Mesenchymal stem cell (in vitro differentiated cells and primary cell): ENCODE measurements around the gene ATP6V0A1.
"Not testable (repeated sequence)": the region's sequence is repeated elsewhere in the genome, so short reads cannot be mapped to it uniquely, and the experiment has no call there.

Experiments
- DNase-seq: peaks from one replicate; pipeline ENCODE4 v3.0.0-alpha.2; 2013
- H2AFZ ChIP-seq: one replicate; pipeline ENCODE4 v1.6.1; 2013; ENCODE audit warnings: low read depth, mild to moderate bottlenecking, control low read depth, inconsistent platforms, low read length, moderate library complexity
- H2AK5ac ChIP-seq: 2 replicates; pipeline ENCODE4 v1.6.1; 2013; ENCODE audit warnings: low read length, moderate library complexity, mild to moderate bottlenecking, inconsistent platforms; ENCODE audit not compliant: severe bottlenecking
- H2BK120ac ChIP-seq: one replicate; pipeline ENCODE4 v1.6.1; 2013; ENCODE audit warnings: low read depth, mild to moderate bottlenecking, inconsistent platforms, low read length, moderate library complexity
- H2BK12ac ChIP-seq, 2 experiments: one replicate each; pipeline ENCODE4 v1.6.1; 2013; ENCODE audit warnings: inconsistent platforms in 2 of 2, low read length in 2 of 2, mild to moderate bottlenecking in 2 of 2, moderate library complexity in 2 of 2, control low read depth in 1 of 2
- H2BK15ac ChIP-seq: one replicate; pipeline ENCODE4 v1.6.1; 2013; ENCODE audit warnings: mild to moderate bottlenecking, low read depth, inconsistent platforms; ENCODE audit not compliant: poor library complexity, severe bottlenecking
- H2BK5ac ChIP-seq: 2 replicates; pipeline ENCODE4 v1.6.1; 2013; ENCODE audit warnings: low read depth, mild to moderate bottlenecking, low read length, control low read depth, inconsistent platforms; ENCODE audit not compliant: poor library complexity, severe bottlenecking
- H3K14ac ChIP-seq, 2 experiments: one replicate each; pipeline ENCODE4 v1.6.1; 2013; ENCODE audit warnings: inconsistent platforms in 2 of 2, low read length in 2 of 2, control low read depth in 1 of 2, mild to moderate bottlenecking in 1 of 2, moderate library complexity in 1 of 2
- H3K18ac ChIP-seq, 2 experiments: one replicate each; pipeline ENCODE4 v1.6.1; 2013; ENCODE audit warnings: inconsistent platforms in 2 of 2, low read length in 2 of 2, control low read depth in 1 of 2, low read depth in 1 of 2, mild to moderate bottlenecking in 1 of 2
- H3K23ac ChIP-seq, 2 experiments: one replicate each; pipeline ENCODE4 v1.6.1; 2013; ENCODE audit warnings: inconsistent platforms in 2 of 2, low read length in 2 of 2, mild to moderate bottlenecking in 2 of 2, moderate library complexity in 2 of 2, control low read depth in 1 of 2
- H3K27ac ChIP-seq: 2 replicates; pipeline ENCODE4 v1.5.1; 2013; ENCODE audit warnings: mild to moderate bottlenecking, moderate library complexity, low read length, control low read depth, inconsistent platforms; ENCODE audit not compliant: poor library complexity, severe bottlenecking
- H3K27me3 ChIP-seq, 2 experiments: 2 replicates each; pipeline versions ENCODE4 v1.6.1 to v1.7.0; 2013; ENCODE audit warnings: low read length in 2 of 2, mild to moderate bottlenecking in 2 of 2, moderate library complexity in 2 of 2, control low read depth in 1 of 2, inconsistent platforms in 1 of 2; ENCODE audit not compliant: control insufficient read depth in 1 of 2, insufficient read depth in 1 of 2
- H3K36me3 ChIP-seq, 2 experiments: 2 replicates each; pipeline versions ENCODE4 v1.6.1 to v1.7.0; 2013; ENCODE audit warnings: low read length in 2 of 2, control low read depth in 1 of 2, inconsistent platforms in 1 of 2, low read depth in 1 of 2, mild to moderate bottlenecking in 1 of 2; ENCODE audit not compliant: insufficient read depth in 2 of 2, control insufficient read depth in 1 of 2
- H3K4ac ChIP-seq, 2 experiments: one replicate each; pipeline ENCODE4 v1.6.1; 2013; ENCODE audit warnings: inconsistent platforms in 2 of 2, low read length in 2 of 2, mild to moderate bottlenecking in 2 of 2, moderate library complexity in 2 of 2, control low read depth in 1 of 2, low read depth in 1 of 2
- H3K4me1 ChIP-seq: 2 replicates; pipeline ENCODE4 v1.6.1; 2013; ENCODE audit warnings: low read depth, low read length, control low read depth; ENCODE audit not compliant: control insufficient read depth, insufficient read depth
- H3K4me2 ChIP-seq: 2 replicates; pipeline ENCODE4 v1.6.1; 2013; ENCODE audit warnings: low read length, mild to moderate bottlenecking, inconsistent platforms; ENCODE audit not compliant: poor library complexity, severe bottlenecking
- H3K4me3 ChIP-seq, 2 experiments: 2 replicates each; pipeline versions ENCODE4 v1.5.1 to v1.7.0; 2013; ENCODE audit warnings: low read length in 2 of 2, mild to moderate bottlenecking in 2 of 2, control low read depth in 1 of 2, low read depth in 1 of 2; ENCODE audit not compliant: insufficient read depth in 1 of 2
- H3K79me1 ChIP-seq: replicated peaks from 2 replicates; pipeline ENCODE4 v1.6.1; 2013; ENCODE audit warnings: mild to moderate bottlenecking, control low read depth, low read length, inconsistent platforms; ENCODE audit not compliant: poor library complexity, severe bottlenecking
- H3K9ac ChIP-seq: 2 replicates; pipeline ENCODE4 v1.7.0; 2013; ENCODE audit warnings: mild to moderate bottlenecking, low read length, moderate library complexity
- H3K9me3 ChIP-seq: 2 replicates; pipeline ENCODE4 v1.7.0; 2013; ENCODE audit warnings: mild to moderate bottlenecking, low read length; ENCODE audit not compliant: control insufficient read depth
- H4K8ac ChIP-seq: one replicate; pipeline ENCODE4 v1.6.1; 2013; ENCODE audit warnings: inconsistent platforms, mild to moderate bottlenecking, low read length, moderate library complexity
- H4K91ac ChIP-seq: one replicate; pipeline ENCODE4 v1.6.1; 2013; ENCODE audit warnings: mild to moderate bottlenecking, low read length, inconsistent platforms
- WGBS: methylation state at CpG from one replicate; pipeline ENCODE4 v1.1.7; 2013; ENCODE audit warnings: mixed read lengths; 5-methylcytosine and 5-hydroxymethylcytosine counted together

ATP6V0A1 gene

DNA sequence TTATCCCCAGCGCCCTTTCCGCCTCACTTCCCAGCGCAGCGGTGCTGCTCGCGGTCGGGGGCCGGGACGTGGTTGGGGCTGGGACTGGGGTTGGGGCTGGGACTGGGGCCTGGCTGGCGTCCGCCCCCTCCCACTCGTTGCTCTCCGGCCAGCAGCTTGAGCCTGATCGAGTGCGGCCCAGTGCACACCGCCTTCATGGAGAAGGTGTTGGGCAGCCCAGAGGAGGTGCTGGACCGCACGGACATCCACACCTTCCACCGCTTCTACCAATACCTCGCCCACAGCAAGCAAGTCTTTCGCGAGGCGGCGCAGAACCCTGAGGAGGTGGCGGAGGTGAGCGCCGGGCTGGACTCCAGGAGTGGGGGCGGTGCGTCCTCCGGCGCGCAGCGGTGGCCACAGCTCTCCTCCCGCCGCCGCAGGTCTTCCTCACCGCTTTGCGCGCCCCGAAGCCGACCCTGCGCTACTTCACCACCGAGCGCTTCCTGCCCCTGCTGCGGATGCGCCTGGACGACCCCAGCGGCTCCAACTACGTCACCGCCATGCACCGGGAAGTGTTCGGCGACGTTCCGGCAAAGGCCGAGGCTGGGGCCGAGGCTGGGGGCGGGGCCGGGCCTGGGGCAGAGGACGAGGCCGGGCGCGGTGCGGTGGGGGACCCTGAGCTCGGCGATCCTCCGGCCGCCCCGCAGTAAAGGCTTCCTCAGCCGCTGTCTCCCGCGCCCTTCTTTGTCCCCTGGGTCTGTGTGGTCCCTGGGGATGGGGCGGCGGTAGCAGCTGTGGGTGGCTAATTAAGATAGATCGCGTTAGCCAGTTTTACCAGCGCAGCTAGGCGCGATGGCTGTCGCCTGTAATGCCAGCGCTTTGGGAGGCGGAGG lies 95.8 kb downstream of the ATP6V0A1 start:
- Histone ChIP-seq H2BK15ac (peak overlapping the region; percentile 86), H3K9ac (peak overlapping the region; percentile 97), H3K27ac (peak overlapping the region; percentile 93), H3K4me2 (peak overlapping the region; percentile 96), H2AFZ (peak overlapping the region; percentile 72), H3K9me3 (no peaks in the 10 kb centered on the region), H3K14ac (peak overlapping the region in 1 of 2 experiments; percentile 85), H2BK5ac (no peak overlapping the region), H3K4me3 (peak overlapping the region; percentile 74 to 95), H2BK12ac (no peak overlapping the region), H3K79me1 (peaks cover 12% of the 10 kb centered on the region), H3K18ac (peak overlapping the region; percentile 97 to 99), H2AK5ac (no peak overlapping the region), H4K8ac (peak overlapping the region; percentile 93), H3K36me3 (peaks cover 3 to 15% of the 10 kb centered on the region in 2 experiments), H3K4me1 (peaks cover 20% of the 10 kb centered on the region), H3K27me3 (no peaks in the 10 kb centered on the region), H3K4ac (peak overlapping the region; percentile 75 to 100), H4K91ac (peak overlapping the region; percentile 87), H2BK120ac (peak overlapping the region; percentile 73), H3K23ac (peak overlapping the region in 1 of 2 experiments; percentile 91)
- DNase-seq: peak; percentile 84
- WGBS: 2% methylated on average over 59 of the region's 82 CpGs

DNA sequence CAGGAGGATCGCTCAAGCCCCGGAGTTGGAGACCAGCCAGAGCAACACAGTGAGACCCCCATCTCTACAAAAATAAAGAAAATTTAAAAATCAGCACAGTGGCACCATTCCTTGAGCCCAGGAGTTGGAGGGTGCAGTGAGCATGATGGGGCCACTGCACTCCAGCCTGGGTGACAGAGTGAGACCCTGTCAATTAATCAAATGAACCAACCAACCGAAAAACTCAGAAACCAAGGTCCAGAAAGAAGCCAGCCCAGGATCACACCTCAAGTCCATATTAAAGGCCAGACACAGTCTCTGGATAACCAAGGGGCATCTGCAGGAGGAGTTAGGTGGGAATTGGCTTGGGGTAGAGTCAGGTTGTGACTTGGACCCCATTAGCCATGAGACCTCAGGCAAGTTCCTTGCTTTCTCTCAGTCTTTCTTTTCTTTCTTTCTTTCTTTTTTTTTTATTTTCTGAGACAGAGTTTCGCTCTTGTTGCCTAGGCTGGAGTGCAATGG lies 96.5 kb downstream of the ATP6V0A1 start:
- Histone ChIP-seq H3K23ac (peak overlapping the region in 1 of 2 experiments; percentile 91), H2AK5ac (peak overlapping the region; percentile 97), H2BK5ac (no peak overlapping the region), H2AFZ (peak overlapping the region; percentile 72), H3K4me3 (peak overlapping the region; percentile 74 to 95), H3K27ac (peak overlapping the region; percentile 93), H4K91ac (no peak overlapping the region), H3K9ac (peak overlapping the region; percentile 97), H3K4me2 (peak overlapping the region; percentile 96), H3K9me3 (no peaks in the 10 kb centered on the region), H3K36me3 (peaks cover 3 to 15% of the 10 kb centered on the region in 2 experiments), H2BK15ac (no peak overlapping the region), H2BK120ac (no peak overlapping the region), H3K14ac (peak overlapping the region in 1 of 2 experiments; percentile 85), H3K79me1 (peaks cover 10% of the 10 kb centered on the region), H3K4me1 (peaks cover 20% of the 10 kb centered on the region), H4K8ac (peak overlapping the region; percentile 93), H3K27me3 (no peaks in the 10 kb centered on the region), H3K18ac (peak overlapping the region; percentile 96 to 99), H2BK12ac (peak overlapping the region in 1 of 2 experiments; percentile 66), H3K4ac (peak overlapping the region in 1 of 2 experiments; percentile 75)
- DNase-seq: no peak
- WGBS: 32% methylated on average over 3 of the region's 4 CpGs

DNA sequence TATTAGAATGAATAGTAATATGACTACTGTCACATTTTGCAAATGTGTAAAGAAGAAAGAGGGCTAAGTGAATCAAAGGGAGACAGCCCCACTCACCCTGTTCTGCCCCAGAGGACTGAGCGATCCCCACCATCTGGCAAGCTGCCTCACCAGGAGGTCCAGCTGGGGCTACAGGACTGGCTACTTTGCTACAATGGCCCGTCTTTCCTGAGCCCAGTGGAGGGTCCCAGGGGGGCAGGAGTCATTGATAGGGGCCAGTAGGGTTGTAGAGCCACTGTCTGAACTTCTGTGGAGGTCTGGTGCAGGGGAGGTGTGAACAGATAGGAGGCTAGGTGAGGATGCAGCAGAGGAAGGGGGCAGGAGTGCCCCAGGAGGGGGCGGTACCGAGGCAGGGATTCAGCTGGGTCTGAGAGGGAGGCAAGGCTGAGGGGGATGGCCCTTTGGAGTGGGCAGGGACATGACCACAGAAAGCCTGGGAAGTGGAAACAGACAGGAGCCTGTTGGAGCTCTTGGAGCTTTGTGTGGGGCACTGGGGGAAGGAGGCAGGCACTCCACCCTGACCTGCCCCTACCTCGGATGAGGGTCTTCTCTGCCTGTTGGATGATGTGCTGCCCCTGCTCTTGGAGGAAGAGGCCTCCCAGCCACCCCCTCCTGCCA lies 97.4 kb downstream of the ATP6V0A1 start:
- not testable (repeated sequence) for H3K27me3 ChIP-seq, H4K8ac ChIP-seq, H2BK15ac ChIP-seq, H2AFZ ChIP-seq, H2BK5ac ChIP-seq, H3K4me2 ChIP-seq, H3K14ac ChIP-seq, H3K18ac ChIP-seq, H3K9me3 ChIP-seq, H2AK5ac ChIP-seq, H2BK120ac ChIP-seq, H3K4ac ChIP-seq, H3K27ac ChIP-seq, H3K4me3 ChIP-seq, H3K23ac ChIP-seq, H2BK12ac ChIP-seq, H3K9ac ChIP-seq
- H4K91ac ChIP-seq: peak overlapping the region; percentile 27
- peaks cover 10% of the 10 kb centered on the region for H3K79me1 ChIP-seq
- peaks cover 3 to 15% of the 10 kb centered on the region in 2 experiments for H3K36me3 ChIP-seq
- H3K4me1 ChIP-seq: peaks cover 20% of the 10 kb centered on the region
- DNase-seq: peak; percentile 46
- WGBS: 48% methylated on average over 5 of the region's 5 CpGs

DNA sequence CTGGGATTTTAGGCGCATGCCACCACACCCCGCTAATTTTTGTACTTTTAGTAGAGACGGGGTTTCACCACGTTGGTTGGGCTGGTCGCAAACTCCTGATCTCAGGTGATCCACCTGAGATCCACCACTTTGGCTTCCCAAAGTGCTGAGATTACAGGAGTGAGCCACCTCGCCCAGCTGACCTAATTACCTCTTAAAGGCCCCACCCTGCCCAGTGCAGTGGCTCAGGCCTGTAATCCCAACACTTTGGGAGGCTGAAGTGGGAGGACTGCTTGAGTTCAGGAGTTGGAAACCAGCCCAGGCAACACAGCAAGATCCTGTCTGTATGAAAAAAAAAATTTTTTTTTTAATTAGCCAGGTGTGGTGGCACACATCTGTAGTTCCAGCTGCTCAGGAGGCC lies 100.4 kb downstream of the ATP6V0A1 start:
- Histone ChIP-seq H3K9me3 (no peaks in the 10 kb centered on the region), H3K14ac (no peak overlapping the region), H2BK12ac (no peak overlapping the region), H2AFZ (no peak overlapping the region), H3K4ac (no peak overlapping the region), H3K9ac (no peak overlapping the region), H3K27ac (no peak overlapping the region), H2BK5ac (no peak overlapping the region), H2AK5ac (no peak overlapping the region), H3K4me2 (no peak overlapping the region), H3K36me3 (peaks cover 8 to 13% of the 10 kb centered on the region in 2 experiments), H4K8ac (no peak overlapping the region), H4K91ac (no peak overlapping the region), H3K79me1 (peaks cover 7% of the 10 kb centered on the region), H3K23ac (no peak overlapping the region), H3K27me3 (no peaks in the 10 kb centered on the region), H3K4me1 (peaks cover 28% of the 10 kb centered on the region), H2BK15ac (no peak overlapping the region), H2BK120ac (no peak overlapping the region), H3K4me3 (no peak overlapping the region), H3K18ac (no peak overlapping the region)
- 90% methylated on average over 6 of the region's 6 CpGs for WGBS
- no peak for DNase-seq
